PC-3 (cell line): ENCODE measurements around the gene EIPR1.

ENCODE experiments used
- CTCF ChIP-seq: fragments of 300-600 bp; sonication (generic); conservative IDR thresholded peaks from 2 replicates; pipeline ENCODE4 v1.5.1; 2017; ENCODE audit warnings: antibody characterized with exemption, low read depth, mild to moderate bottlenecking, low read length
- EZH2phosphoT487 ChIP-seq: fragments of 300-600 bp; sonication (generic); IDR thresholded peaks from 2 replicates; pipeline ENCODE4 v1.6.1; 2018; ENCODE audit warnings: mild to moderate bottlenecking, antibody characterized with exemption, low read length, borderline replicate concordance

GRCh38 chr2:3379339-3379646 lies 1.7 kb upstream of the EIPR1 start:
- no peak for TF ChIP-seq CTCF
- no peak for TF ChIP-seq EZH2phosphoT487
